C4-2B (cell line): ENCODE results near the gene SIRT5.

Source experiments
- H3K27ac ChIP-seq: fragments of 450-650 bp; 2 replicates; pipeline ENCODE4 v1.5.1; 2017
- CTCF ChIP-seq: fragments of 450-650 bp; conservative IDR thresholded peaks from 2 replicates; pipeline ENCODE4 v1.5.1; 2017; ENCODE audit warnings: mild to moderate bottlenecking
- ZFX ChIP-seq: fragments of 450-650 bp; IDR thresholded peaks from 2 replicates; pipeline ENCODE4 v1.6.1; 2017

The SIRT5 gene

GRCh38 chr6:13662651-13663334, 88.4 kb downstream of the SIRT5 start:
- H3K27ac ChIP-seq = no peak overlapping the region
- no peak for TF ChIP-seq CTCF
- TF ChIP-seq ZFX = no peak

- no peak overlapping the region for H3K27ac ChIP-seq
- TF ChIP-seq CTCF = no peak
- TF ChIP-seq ZFX = no peak
These were observed 89.6 kb downstream of the SIRT5 start for GRCh38 chr6:13663986-13664385.
